Colonic mucosa (tissue), 4 donors: ENCODE data around the gene FAM24B. TPM values are rescaled to one million over a fixed set of nuclear protein-coding genes. Genes with fewer than 3 reads are reported as not detected.
"Not testable (repeated sequence)": the region's sequence is repeated elsewhere in the genome, so short reads cannot be mapped to it uniquely, and the experiment has no call there.

ENCODE experiments used
- DNase-seq: peaks from one replicate; pipeline ENCODE4 v3.0.0-alpha.2; 2020
- H3K27ac ChIP-seq: fragments of 200-600 bp; one replicate; pipeline ENCODE4 v1.8.0; 2021
- H3K27me3 ChIP-seq: fragments of 200-600 bp; one replicate; pipeline ENCODE4 v1.8.0; 2021
- H3K36me3 ChIP-seq: fragments of 200-600 bp; one replicate; pipeline ENCODE4 v1.8.0; 2021
- H3K4me1 ChIP-seq: fragments of 200-600 bp; one replicate; pipeline ENCODE4 v1.8.0; 2021; ENCODE audit warnings: mild to moderate bottlenecking
- H3K4me3 ChIP-seq: fragments of 200-600 bp; one replicate; pipeline ENCODE4 v1.8.0; 2021
- H3K9ac ChIP-seq, 2 donors: one replicate each; pipeline ENCODE4 v1.7.0; 2013; ENCODE audit warnings: control low read depth in 2 of 2, low read depth in 2 of 2, low read length in 2 of 2
- H3K9me3 ChIP-seq: fragments of 200-600 bp; one replicate; pipeline ENCODE4 v1.8.0; 2021
- CTCF ChIP-seq: fragments of 200-600 bp; IDR thresholded peaks from one replicate; pipeline ENCODE4 v1.8.0; 2022; ENCODE audit warnings: antibody characterized with exemption, mild to moderate bottlenecking
- intact Hi-C: fragments of 100-400 bp; cut with DNase I; formaldehyde crosslinking; loops from one replicate; pipeline ENCODE4 v1.14.1; 2022
- total RNA-seq, 2 donors: library from RNA; stranded (reverse); fragmentation: NEBNext Ultra II Directional in 1 of 2; extraction: Animal tissue kit (Norgen Biotek cat#: 25700) in 1 of 2; gene quantifications; one replicate each; pipeline ENCODE4 v1.2.1, GENCODE V29; 2021
- donor health status: healthy.
- donor health status: DM: no; HTN: no; CAD: no.
- donor health status: DM: no; HTN: no; CAD: no.

Gene FAM24B
- total RNA-seq, 2 donors from 2014 or later: 4.3 to 6.8 TPM

- H3K9ac ChIP-seq: no peak overlapping the region
- intact Hi-C loops: no loop called here
- TF ChIP-seq CTCF: no peak
- H3K4me3 ChIP-seq: no peak overlapping the region
- no peak for DNase-seq
- no peak overlapping the region for H3K27ac ChIP-seq
- no peaks in the 10 kb centered on the region for H3K4me1 ChIP-seq
- no peaks in the 10 kb centered on the region for H3K36me3 ChIP-seq
- H3K27me3 ChIP-seq: no peaks in the 10 kb centered on the region
- no peaks in the 10 kb centered on the region for H3K9me3 ChIP-seq
Measured at GRCh38 chr10:122863216-122864193, 15.9 kb downstream of the FAM24B start.

DNA sequence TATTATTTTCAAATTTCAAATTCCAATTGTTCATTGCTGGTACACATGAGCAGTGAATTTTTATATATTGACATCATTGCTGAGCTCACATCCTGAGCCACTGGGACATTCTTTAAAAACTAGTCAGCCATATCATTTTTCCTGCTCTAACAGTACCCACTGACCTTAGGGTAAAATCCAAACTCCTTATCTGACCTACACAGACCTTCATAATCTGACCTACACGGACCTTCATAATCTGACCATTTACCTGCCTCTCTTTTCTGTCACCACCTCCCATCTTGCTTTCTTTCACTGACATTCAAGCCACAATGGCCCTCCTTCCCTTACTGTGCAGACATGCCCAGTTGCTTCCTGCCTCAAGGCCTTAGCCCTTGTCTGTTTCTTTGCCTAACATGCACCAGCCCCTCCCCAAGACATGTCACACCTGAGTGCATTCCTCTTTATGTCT lies 17.6 kb downstream of the FAM24B start:
- H3K27me3 ChIP-seq: no peaks in the 10 kb centered on the region
- no peaks in the 10 kb centered on the region for H3K4me1 ChIP-seq
- H3K9ac ChIP-seq: no peak overlapping the region
- no peaks in the 10 kb centered on the region for H3K36me3 ChIP-seq
- no peak for DNase-seq
- H3K9me3 ChIP-seq: no peaks in the 10 kb centered on the region
- no peak overlapping the region for H3K4me3 ChIP-seq
- intact Hi-C loops: no loop called here
- TF ChIP-seq CTCF: no peak
- H3K27ac ChIP-seq: no peak overlapping the region

DNA sequence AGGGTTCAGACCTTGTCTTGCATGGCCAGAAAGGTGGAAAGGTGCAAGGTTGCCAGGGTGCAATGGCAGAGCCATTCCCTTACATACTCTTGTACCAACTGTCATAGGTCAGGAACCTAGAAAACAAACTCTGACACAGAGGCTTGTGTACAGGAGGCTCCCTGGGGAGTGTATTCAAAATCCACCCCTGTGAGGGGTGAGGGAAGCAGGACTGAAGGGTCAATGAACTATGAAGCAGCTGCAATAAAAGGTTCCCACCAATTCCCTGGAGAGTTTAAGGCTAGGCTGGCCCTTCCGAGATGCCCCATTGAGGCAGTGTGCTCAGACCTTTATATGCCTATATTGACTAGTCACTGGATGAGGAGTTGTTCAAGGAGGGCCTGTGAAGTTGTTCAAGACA lies 19.9 kb downstream of the FAM24B start:
- intact Hi-C loops: no loop called here
- TF ChIP-seq CTCF: no peak
- no peak overlapping the region for H3K27ac ChIP-seq
- no peaks in the 10 kb centered on the region for H3K27me3 ChIP-seq
- H3K9me3 ChIP-seq: no peaks in the 10 kb centered on the region
- no peaks in the 10 kb centered on the region for H3K36me3 ChIP-seq
- no peak for DNase-seq
- H3K4me1 ChIP-seq: no peaks in the 10 kb centered on the region
- no peak overlapping the region for H3K4me3 ChIP-seq
- no peak overlapping the region for H3K9ac ChIP-seq

DNA sequence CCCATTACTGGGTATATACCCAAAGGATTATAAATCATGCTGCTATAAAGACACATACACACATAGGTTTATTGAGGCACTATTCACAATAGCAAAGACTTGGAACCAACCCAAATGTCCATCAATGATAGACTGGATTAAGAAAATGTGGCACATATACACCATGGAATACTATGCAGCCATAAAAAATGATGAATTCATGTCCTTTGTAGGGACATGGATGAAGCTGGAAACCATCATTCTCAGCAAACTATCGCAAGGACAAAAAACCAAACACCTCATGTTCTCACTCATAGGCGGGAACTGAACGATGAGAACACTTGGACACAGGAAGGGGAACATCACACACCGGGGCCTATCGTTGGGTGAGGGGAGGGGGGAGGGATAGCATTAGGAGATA lies 21.3 kb downstream of the FAM24B start:
- H3K9me3 ChIP-seq, H3K4me1 ChIP-seq, H3K27me3 ChIP-seq, H3K36me3 ChIP-seq, H3K9ac ChIP-seq, DNase-seq, H3K4me3 ChIP-seq, intact Hi-C loops, H3K27ac ChIP-seq: not testable (repeated sequence)

DNA sequence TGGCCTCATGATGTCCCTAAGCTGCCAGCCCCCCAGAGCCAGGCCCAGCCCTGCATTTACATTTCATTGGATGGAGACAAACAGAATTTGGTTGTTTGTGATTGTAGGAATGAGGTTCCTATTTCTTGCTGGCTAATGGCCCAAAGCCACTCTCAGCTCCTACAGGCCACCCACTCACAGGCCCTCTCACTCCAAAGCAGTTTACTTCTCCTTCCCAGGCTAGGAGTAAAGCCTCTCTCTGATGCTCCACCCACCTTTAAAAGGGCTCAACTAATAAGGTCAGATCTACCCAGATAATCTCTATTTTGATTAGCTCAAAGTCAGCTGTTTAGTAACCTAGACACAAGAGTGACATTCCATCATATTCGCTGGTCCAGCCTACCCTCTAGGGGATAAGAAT lies 22.5 kb downstream of the FAM24B start:
- Histone ChIP-seq H3K27ac (no peak overlapping the region), H3K9ac (no peak overlapping the region), H3K27me3 (no peaks in the 10 kb centered on the region), H3K4me1 (no peaks in the 10 kb centered on the region), H3K9me3 (no peaks in the 10 kb centered on the region), H3K36me3 (no peaks in the 10 kb centered on the region), H3K4me3 (no peak overlapping the region)
- no peak for DNase-seq
- intact Hi-C loops: no loop called here
- TF ChIP-seq CTCF: no peak

- H3K36me3 ChIP-seq: no peaks in the 10 kb centered on the region
- no peaks in the 10 kb centered on the region for H3K4me1 ChIP-seq
- H3K27me3 ChIP-seq: no peaks in the 10 kb centered on the region
- no peak for TF ChIP-seq CTCF
- no peak overlapping the region for H3K9ac ChIP-seq
- no peak for DNase-seq
- H3K27ac ChIP-seq: no peak overlapping the region
- intact Hi-C loops: no loop called here
- H3K4me3 ChIP-seq: no peak overlapping the region
- H3K9me3 ChIP-seq: no peaks in the 10 kb centered on the region
Measured at GRCh38 chr10:122855745-122856144, 23.6 kb downstream of the FAM24B start.
